Adrenal gland (tissue), 5 donors: Measurements from ENCODE around the gene OR10A3.

Experiments
- POLR2A ChIP-seq, 2 donors: fragments of 450-650 bp; IDR thresholded peaks; one replicate each; pipeline ENCODE4 v1.6.1; 2017; ENCODE audit warnings: antibody characterized with exemption in 2 of 2, mild to moderate bottlenecking in 2 of 2, moderate library complexity in 1 of 2
- TF ChIP-seq, protein P1 (sequence below), 6 experiments: fragments of 450-650 bp in 4 of 6; fragments of 200-600 bp in 2 of 6; sonication (generic) in 1 of 6; IDR thresholded peaks; 1 replicate in 5 of 6; 2 replicates in 1 of 6; pipeline versions ENCODE4 v1.5.1 to v1.8.0; 2016 to 2021; ENCODE audit warnings: antibody characterized with exemption in 6 of 6, mild to moderate bottlenecking in 2 of 6, moderate library complexity in 1 of 6
- donor health status: DM: no; HTN: no; CAD: no.

- TF ChIP-seq, protein P1, sequence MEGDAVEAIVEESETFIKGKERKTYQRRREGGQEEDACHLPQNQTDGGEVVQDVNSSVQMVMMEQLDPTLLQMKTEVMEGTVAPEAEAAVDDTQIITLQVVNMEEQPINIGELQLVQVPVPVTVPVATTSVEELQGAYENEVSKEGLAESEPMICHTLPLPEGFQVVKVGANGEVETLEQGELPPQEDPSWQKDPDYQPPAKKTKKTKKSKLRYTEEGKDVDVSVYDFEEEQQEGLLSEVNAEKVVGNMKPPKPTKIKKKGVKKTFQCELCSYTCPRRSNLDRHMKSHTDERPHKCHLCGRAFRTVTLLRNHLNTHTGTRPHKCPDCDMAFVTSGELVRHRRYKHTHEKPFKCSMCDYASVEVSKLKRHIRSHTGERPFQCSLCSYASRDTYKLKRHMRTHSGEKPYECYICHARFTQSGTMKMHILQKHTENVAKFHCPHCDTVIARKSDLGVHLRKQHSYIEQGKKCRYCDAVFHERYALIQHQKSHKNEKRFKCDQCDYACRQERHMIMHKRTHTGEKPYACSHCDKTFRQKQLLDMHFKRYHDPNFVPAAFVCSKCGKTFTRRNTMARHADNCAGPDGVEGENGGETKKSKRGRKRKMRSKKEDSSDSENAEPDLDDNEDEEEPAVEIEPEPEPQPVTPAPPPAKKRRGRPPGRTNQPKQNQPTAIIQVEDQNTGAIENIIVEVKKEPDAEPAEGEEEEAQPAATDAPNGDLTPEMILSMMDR (IDR thresholded peaks at IDR 0.05): no peak
- TF ChIP-seq POLR2A (IDR thresholded peaks at IDR 0.05): no peak
These were observed 36.6 kb downstream of the OR10A3 start for GRCh38 chr11:7904917-7905316.
